SH-SY5Y (cell line): Measurements from ENCODE around the gene CIB1.

Experiments used
- GATA2 ChIP-seq: IDR thresholded peaks from 2 replicates; pipeline ENCODE4 v1.6.1; 2011; ENCODE audit warnings: mild to moderate bottlenecking, low read depth, low read length
- GATA3 ChIP-seq: IDR thresholded peaks from 2 replicates; pipeline ENCODE4 v1.6.1; 2011; ENCODE audit warnings: low read depth, mild to moderate bottlenecking, low read length, moderate library complexity

CIB1 gene

DNA sequence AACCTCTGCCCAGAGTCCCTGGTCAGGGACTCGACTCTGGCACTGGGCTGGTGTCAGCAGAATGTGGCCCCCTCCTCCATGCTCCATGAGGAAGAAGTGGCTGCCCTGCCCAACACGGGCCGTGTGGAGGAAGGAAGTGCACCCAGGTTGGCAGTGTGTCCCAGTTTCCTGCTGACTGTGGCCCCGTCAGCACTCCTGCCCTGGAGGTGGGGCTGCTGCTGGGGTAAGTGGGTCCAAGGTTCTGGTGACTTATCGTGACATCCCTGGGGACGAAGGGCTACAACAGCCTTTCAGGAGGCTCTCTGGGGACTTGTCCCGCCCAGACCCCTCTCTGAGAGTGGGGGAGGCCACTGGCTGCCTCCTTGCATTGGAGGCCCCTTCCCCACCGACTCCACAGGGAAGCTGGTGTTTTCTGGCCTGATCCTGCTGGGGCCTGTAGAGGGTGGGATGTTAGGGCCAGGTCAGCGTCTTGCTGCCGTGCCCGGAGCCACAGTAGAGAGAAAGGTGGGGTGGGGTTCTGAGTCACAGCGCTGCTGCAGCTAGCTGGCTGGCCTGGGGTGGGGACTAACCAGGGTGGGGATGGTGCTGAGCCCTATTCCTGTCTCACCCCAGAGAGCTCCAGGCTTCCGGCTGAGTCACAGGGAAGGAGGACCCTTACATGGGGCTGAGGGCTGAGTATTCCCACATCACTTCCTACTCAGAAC, 22.1 kb downstream of the CIB1 start:
- TF ChIP-seq GATA2, result no peak
- TF ChIP-seq GATA3, result no peak

DNA sequence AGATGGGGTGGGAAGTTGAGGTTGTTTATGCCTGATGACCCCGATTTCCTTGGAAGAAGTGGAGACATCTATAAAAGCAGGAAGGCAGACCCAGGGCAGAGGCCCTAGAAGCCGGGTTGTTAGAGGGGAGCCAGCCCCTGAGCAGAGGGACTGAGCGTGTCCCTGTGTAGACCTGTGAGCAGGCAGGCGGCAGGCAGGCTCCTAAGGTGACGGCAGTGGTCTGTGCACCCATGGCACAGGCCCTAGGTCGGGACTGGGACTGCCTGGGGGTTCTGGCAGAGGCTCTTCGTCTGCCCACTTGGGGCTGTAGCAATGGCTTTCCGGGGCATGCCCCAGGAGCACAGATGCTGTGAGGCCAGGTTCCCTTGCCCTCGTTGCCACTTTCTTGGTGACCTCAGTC, 22.7 kb downstream of the CIB1 start:
- no peak for TF ChIP-seq GATA2
- TF ChIP-seq GATA3, result no peak

DNA sequence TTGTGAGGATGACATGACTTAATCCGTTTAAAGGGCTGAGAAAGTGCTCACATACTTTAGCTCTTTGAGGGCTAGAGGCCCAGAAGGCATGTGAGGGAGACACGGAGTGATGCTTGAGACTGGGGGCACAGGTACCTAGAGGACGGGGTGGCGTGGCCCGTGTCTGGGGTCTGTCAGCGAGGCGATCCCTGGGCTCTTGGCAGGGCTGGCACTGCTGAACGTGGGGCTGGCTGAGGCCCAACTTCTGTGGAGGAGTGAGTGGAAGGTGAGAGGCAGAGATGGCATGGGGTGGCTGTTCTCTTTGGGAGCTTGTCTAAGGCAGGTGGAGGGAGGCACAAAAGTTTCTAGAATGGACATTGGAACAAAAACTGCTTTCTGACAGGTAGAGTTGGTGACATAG, 23.1 kb downstream of the CIB1 start:
- TF ChIP-seq GATA3 (no peak), GATA2 (no peak)

DNA sequence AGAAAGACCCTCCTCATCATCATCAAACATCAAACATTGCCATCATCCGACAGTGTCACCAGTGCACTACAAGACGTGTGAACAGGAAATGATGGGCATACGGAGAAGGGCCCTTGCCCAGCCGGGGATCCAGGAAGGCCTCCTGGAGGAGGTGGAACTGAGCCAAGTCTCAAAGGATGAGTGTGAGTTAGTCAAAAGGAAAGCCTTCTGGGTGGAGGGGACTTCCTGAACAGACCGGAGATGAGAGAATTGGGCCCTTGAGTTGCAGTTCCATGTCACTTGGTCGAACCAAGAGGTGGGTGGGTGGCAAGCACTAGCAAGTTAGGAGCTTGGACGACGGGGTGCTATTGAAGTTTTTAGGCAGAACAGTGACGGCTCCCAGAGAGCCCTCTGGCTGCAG, 24.1 kb downstream of the CIB1 start:
- TF ChIP-seq GATA3 (no peak), GATA2 (no peak)

DNA sequence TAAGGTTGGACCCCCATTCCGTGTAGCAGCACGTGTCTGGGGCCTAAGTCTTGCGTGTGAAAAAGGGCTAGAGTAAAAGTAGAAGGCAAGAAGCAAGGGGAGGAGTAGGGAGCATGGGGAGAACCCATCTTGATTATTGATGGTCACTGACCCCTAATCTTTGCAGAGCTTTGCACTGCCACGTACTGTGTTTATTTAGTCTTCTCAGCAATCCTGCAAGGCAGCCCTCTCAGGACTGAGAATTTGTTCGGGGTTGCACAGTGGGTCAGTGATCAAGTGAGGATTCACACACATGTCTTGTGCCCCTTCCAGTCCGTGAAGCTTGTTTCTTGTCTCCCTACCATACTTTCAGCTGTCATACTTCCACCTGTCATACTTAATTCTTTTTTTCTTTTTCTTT, 25.4 kb downstream of the CIB1 start:
- no peak for TF ChIP-seq GATA3

DNA sequence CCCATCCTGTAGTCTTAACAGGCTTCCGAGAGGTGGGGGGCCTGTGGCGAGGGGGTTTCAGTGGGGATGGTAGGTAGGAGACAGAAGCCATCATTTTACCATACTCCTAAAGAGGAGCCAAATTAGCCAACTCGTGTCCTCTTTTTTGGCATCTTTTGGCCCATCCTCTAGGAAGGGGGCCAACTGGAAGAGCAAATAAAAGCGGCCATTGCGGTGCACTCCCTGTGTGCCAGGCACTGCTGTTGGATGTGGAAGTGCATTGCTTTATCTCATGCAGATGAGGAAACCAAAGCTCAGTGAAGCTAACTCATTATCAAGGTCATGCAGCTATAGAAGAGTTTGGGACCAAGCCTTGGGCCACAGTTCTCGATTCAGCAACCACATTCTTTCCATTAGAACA, 26.5 kb downstream of the CIB1 start:
- TF ChIP-seq GATA3, result no peak
- no peak for TF ChIP-seq GATA2

DNA sequence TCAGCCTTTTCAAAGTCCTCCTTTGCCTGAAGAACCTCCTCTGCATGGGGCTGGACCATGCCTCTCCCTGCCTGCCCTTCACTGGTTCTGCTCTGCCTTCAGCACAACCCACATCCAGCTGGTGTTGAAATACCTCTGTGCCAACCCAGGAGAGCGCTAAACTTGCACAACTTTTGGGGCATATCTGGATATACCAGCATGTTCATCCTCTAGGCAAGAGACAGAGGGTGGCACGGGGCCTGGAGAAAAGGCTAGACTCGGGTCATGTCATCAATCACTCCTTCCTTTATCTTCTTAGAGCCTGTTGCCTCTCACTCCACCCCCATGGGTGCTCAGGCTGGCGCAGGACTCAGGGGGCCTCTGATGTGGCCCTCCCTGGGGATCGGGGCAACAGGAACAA, 27.9 kb downstream of the CIB1 start:
- TF ChIP-seq GATA3 (no peak), GATA2 (no peak)

DNA sequence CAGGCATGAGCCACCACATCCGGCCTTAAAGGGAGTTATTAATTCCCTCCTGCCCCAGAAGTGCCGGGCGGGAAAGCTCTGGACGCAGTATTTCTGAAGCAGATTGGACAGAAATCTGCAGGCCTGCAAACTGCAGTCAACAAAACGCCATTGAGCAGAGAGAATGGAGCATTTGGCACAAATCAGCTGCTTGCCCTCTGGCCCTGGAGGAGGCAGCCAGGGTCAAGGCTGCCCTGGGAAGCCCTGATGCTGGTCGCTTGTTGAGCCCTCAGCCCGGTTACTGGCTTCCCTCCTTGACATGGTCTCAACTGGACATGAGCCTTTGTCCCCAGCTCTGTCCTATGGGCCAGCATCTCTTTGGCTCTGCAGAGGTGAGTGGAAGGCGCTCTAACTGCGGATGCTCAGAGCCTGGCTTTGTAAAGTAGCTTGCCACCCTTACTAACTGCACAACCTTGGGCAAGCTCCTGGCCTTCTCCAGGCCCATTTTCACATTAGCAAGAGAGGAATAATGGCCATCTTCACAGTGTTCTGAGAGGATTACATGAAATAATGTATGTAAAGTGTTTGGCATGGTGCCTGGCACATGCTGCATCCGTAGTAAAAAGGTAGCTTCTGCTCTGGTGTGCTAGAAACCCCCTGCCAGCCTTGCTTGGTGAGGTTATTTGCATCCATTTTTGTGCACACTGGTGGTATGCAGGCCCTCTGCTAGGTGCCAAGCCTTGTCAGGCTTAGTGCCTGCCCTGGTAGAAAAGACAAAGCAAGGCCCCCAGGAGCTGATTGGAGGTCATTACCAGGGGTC, 28.5 kb downstream of the CIB1 start:
- TF ChIP-seq GATA2 (no peak), GATA3 (no peak)

DNA sequence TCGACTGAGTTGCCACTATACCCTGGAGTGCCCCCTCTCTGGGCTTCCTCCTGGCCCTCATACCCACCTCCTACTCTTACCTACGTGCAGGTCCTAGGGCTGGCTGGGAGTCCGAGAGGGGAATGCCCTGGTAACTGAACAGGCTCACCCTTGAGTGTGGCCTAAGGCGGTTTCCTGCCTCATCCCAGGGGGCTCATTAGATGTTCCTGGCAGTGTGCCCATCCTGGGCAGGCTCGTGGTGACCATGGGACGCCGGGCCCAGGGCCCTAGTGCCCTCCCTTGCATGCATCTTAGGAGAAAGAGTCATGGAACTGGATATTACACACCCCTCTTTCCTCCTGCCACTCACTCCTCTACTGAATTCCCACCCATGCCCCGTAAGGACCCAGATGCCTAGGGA, 29.8 kb downstream of the CIB1 start:
- TF ChIP-seq GATA3 (no peak), GATA2 (no peak)

DNA sequence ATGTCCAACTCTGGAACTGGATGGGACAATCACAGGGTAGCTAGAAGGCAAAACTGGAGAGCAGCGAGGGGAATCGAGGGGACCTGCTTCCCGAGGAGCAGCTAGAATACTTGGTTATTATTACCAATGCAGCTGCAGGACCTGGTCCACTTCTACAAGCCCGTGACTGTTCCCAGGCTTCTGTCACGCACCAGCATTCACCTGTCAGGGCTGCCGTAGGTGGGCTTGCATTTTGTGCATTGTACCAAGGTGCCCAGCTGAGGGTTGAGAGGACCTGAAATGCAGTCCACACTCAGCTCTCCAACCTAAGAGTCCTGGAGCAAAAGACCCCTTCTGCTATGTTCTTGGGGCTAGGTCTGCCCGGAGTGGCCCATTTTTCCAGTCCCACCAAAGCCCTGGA, 30.3 kb downstream of the CIB1 start:
- TF ChIP-seq GATA3, result no peak
- TF ChIP-seq GATA2, result no peak

DNA sequence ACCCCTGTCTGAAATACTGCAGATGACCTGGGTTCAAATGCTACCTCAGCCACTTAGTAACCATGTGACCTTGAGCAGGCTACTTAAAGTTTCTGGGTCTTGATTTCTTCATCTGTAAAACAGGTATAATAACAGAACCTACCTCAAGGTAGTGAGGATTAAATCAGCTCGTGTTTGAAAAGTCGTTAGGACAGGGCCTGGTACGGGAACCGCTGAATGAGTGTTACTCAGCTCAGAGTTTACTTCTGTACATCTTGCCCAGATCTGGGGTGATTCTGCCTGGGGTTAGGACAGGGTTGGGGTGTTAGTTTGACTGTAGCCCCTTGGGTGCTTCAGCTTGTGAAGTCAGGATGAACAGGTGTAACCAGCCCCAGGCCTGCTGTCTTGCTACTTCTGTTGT, 30.8 kb downstream of the CIB1 start:
- TF ChIP-seq GATA2, result no peak
- no peak for TF ChIP-seq GATA3

DNA sequence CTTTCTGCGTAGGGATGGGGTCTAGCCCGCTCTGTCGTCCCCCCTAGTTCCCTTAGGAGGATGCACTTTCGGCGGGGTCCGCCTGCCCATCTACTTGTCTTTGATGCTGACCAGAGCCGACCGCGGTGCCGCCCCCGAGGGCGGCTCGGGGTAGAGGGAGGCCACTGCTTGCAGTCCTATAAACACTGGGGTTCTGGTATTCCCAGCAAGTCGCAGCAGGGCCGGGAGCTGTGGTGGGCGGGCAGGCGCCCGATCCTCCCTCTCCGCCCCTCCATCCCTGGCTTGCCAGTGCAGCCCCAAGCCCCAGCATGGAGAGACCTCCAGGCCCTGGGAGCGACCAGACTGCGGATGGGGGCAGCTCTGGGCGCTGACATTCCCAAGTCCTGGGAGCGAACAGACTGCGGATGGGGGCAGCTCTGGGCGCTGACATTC, 31.8 kb downstream of the CIB1 start:
- TF ChIP-seq GATA2, result no peak
- TF ChIP-seq GATA3, result no peak

DNA sequence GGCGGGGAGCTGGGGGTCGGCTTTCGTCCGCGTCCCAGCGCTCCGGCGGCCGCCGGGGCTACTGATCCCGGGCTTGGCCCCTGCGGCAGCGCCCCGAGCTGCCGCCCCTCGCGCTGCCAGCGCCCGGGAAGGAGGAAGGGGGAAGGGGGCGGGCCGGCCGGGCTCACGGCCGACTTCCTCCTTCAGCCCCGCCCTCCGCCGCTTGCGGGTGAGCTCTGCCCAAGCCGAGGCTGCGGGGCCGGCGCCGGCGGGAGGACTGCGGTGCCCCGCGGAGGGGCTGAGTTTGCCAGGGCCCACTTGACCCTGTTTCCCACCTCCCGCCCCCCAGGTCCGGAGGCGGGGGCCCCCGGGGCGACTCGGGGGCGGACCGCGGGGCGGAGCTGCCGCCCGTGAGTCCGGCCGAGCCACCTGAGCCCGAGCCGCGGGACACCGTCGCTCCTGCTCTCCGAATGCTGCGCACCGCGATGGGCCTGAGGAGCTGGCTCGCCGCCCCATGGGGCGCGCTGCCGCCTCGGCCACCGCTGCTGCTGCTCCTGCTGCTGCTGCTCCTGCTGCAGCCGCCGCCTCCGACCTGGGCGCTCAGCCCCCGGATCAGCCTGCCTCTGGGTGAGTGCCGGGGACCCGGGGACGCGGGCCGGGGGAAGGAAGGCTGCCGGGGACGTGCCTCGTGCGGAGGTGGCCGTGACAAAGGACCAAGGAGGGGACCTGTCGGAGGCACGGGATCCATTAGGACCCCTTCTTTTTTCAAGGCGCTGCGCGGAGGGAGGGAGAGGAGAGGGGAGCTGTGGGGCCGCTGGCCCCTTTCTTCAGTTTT, 32.4 kb downstream of the CIB1 start, which contains the start of gene SEMA4B:
SEMA4B (plus strand) TSS at position 201 of the 814 bp plus-strand sequence; CDS start at position 450, 249 bp downstream.
- no peak for TF ChIP-seq GATA2
- TF ChIP-seq GATA3, result no peak

DNA sequence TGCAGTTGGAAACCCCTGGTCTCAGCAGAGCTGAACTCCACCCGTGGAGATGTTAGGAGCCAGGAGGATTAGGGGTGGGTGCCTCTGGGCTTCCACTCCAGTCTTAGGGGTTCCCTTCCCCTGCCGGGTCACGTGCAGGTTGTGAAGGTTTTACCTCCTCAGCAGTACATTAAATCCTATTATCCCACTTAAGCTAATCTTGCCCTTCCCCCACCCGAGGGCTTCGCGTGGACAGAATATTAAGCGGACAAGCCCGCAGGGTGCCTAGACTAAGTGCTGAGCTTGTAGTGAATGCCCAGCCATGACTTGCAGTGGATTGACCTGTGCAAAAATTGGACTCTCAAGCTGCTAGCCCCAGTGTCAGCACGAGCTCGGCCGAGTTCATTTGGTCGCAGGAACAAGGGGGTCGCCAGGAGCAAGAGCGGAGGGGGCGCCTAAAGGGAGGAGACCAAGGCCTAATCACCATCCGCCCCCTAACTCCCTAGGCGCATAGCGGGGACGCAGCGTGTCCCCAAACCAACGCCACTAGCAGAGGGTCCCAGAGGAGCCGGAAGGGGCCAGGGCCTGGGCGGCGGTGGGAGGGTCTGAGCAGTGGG, 33.1 kb downstream of the CIB1 start:
- TF ChIP-seq GATA3 (no peak), GATA2 (no peak)

DNA sequence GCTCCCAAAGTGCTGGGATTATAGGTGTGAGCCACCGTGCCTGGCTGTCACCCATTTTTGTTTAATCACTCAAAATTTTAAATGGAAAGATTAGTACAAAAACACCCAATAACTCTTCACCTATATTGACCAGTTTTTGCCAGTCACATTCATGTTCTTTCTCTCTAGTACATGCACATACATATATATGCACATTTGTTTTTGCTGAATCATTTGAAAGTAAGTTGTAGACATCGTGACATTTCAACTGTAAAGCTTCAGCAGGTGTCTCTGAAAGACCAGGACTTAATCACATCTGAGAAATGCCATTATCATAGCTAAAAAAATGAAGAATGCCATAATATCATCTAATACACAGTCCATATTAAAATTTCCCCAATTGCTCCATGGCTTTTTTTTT, 39.1 kb downstream of the CIB1 start:
- TF ChIP-seq GATA3 (no peak), GATA2 (no peak)
